Colon (tissue), 2 donors: ENCODE data around the gene ATP2B3.

Experiments used
- FAIRE-seq: peaks from 2 replicates; lab custom pipeline; 2012; peaks lifted over from hg19 to GRCh38; lab: Jason Lieb, UNC
- donor health status: control.
- donor health status: control.

The ATP2B3 gene

DNA sequence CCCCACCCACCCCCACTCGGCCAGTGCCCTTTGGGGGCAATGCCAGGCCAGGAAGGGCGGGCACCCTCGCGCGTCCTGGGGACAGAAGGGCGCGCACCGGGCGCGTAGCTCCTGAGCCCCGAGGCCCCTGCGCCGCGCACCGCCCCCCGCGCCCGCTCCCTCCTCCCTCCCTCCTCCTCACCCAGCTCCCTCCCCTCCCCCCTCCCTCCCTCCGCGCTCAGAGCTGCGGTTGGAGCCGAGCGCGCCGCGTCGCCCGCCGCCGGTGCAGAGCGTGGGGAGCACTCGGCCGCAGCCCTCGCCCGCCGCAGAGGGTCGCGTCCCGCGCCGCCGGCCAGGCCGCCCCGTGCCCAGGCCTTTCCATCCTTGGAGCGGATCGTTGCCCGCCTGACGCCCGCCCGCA is at the start of gene ATP2B3:
Gene ATP2B3 (plus strand): TSS at position 220 of the 400 bp plus-strand sequence. CDS start 18,606 bp downstream, outside the sequence.
- FAIRE-seq: no peak

GRCh38 chrX:153468008-153468580 is 49.3 kb upstream of the ATP2B3 start:
- FAIRE-seq: no peak

GRCh38 chrX:153469811-153470410 is 47.5 kb upstream of the ATP2B3 start:
- FAIRE-seq: no peak

- no peak for FAIRE-seq
Measured at GRCh38 chrX:153470411-153471363, 46.8 kb upstream of the ATP2B3 start, which contains the start of gene HAUS7. TSS of gene HAUS7 (minus strand) at chrX:153470576. CDS start at chrX:153470557, 19 bp downstream.

GRCh38 chrX:153471663-153472280 is 45.7 kb upstream of the ATP2B3 start:
- no peak for FAIRE-seq

DNA sequence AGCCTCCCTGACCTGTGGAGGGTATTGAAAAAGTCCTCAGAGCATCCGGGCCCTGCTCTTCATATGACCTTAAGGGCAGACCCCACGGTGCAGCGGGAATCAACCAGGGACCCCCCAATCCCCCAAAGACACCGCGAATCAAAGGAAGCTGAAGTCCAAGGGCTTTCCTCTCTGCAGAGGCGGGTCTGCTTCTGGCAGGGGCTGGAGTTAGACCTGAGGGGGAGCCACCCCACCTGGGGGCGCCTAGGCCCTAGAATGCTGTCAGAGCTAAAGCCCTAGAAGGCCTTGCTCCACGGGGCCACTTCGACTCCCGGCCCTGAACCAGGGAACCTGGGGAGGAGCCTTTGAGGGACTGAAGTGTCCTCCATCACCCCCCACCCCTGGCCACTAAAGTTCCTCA is 44.3 kb upstream of the ATP2B3 start:
- no peak for FAIRE-seq

DNA sequence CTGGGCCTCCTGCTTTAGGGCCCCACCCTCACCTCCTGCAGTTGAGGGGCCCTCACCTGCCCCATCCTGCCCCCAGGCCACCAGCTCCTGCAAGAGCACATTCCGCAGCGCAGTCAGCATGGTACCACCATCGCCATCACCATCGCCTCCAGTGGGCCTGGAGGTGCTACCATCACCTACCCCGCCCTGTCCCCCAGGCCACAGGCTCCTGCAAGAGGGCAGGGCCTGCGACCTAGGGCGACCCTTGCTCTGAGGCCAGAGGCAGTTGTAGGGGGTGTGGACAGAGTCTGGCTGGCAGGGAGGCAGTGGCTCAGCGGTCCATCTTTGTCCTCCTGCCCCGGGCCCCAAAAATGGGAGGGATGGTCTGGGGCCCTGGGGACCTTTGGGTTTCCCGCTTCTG is 43.2 kb upstream of the ATP2B3 start:
- FAIRE-seq: no peak

GRCh38 chrX:153474718-153475117 is 42.7 kb upstream of the ATP2B3 start:
- no peak for FAIRE-seq

DNA sequence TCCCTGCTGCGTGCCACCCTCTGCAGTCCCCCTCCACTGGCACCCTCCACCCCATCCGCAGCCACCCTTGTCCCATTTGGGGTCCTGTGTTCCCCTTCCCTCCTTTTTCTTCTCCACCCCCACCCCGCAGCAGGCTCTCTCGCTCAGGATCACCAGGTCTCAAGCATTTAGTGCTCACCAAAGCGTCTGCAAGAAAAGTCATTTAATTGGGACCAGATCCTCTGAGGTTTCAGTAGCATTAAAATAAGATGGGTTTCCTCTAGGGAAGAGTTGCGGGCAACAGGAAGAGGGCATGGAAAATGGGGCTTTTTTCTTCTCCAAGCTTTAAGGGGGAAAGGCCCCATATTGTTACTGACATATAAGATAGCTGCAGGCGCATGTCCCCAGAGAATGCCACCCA is 42.2 kb upstream of the ATP2B3 start:
- no peak for FAIRE-seq

DNA sequence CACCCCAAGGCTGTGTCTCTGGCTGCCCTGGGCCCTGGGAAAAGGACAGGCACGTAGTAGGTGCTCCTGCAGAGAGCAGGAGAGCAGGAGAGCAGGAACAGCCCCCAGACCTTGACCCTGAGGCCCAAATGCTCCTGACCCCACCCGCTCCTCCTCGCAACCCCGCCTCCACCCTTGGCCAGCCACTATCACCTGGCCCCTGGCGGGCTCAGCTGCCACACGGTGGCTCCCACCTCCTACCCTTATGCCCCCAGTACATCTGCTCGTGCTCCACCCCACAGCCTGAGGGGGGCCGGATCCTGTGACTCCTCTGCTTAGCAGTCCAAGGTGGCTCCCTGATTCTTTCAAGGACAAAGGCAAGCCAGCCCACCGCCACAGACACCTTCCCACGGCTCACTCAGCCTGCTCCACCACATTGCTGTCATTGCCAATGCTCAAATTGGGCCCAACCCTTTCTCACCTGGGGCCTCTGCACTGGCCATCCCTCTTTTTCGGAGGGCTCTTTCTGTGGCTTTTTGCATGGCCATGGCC is 41.6 kb upstream of the ATP2B3 start:
- FAIRE-seq: no peak

GRCh38 chrX:153476666-153477363 is 40.6 kb upstream of the ATP2B3 start:
- FAIRE-seq: no peak

GRCh38 chrX:153477364-153477857 is 40.0 kb upstream of the ATP2B3 start:
- no peak for FAIRE-seq

DNA sequence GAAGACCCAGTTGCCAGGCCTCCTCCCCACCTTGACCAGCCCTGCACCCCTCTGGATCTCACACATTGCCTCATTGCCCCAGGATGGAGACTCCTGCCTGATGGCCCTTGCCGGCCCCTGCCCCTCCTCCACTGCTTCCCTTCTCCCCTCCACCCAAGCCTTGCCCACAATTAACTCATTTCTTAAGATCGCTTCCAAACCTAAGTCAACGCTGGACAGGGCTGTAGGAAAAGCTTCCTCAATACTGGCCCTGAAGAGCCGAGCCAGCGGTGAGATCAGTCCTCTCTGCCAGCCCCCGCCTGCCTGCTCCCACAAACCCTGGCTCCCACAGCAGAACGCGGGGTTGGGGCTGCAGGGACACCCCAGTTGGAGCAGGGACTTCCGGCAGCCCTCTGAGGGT is 39.5 kb upstream of the ATP2B3 start:
- no peak for FAIRE-seq

- no peak for FAIRE-seq
Measured at GRCh38 chrX:153478746-153479145, 38.7 kb upstream of the ATP2B3 start.

GRCh38 chrX:153481043-153481442 is 36.4 kb upstream of the ATP2B3 start:
- FAIRE-seq: no peak

- no peak for FAIRE-seq
Measured at GRCh38 chrX:153482376-153483015, 34.9 kb upstream of the ATP2B3 start.

DNA sequence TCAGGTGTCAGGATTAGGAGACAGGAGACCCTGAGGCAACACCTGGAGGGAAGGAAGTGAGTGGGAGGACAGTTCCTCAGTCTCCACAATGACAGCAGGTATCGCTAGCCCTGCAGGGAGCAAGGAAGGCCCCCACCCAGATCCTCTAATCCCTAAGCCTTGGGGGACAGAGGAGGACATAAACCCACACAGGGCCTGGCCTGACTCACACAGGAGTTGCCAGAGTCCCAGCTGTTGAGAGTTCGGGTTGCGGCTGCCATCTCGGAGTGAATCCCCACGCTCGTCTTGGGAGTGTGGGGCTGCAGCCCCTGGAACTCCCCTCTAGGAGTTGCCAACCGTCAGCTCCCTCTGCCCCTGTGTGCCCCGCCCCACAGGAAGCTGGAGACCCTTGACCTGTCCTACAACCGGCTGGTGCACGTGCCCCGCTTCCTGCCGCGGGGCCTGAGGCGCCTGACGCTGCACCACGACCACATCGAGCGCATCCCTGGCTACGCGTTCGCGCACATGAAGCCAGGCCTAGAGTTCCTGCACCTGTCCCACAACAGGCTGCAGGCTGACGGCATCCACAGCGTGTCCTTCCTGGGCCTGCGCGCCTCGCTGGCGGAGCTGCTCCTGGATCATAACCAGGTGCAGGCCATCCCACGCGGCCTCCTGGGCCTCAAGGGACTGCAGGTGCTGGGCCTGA is 31.9 kb upstream of the ATP2B3 start:
- FAIRE-seq: no peak

- no peak for FAIRE-seq
Measured at GRCh38 chrX:153486171-153486570, 31.3 kb upstream of the ATP2B3 start.

- no peak for FAIRE-seq
Measured at GRCh38 chrX:153487590-153488071, 29.8 kb upstream of the ATP2B3 start.

GRCh38 chrX:153488231-153488914 is 29.1 kb upstream of the ATP2B3 start:
- no peak for FAIRE-seq
